ENCODE results near the gene MEF2C.

DNA sequence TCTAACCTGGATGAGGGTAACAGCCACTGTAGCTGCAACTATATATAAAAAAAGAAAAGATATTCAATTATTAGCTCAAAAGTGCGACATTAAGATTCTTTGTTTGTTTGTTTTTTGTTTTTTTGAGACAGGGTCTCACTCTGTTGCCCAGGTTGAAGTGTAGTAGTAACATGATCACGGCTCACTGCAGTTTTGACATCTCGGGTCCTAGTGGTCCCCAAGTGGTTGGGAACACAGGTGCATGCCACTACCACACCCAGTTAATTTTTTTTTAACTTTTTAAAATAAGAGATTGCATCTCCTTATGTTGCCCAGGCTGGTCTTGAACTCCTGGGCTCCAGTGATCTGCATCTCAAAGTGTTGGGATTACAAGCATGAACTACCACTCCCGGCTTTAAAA is 61.8 kb downstream of the MEF2C start:
- TF ChIP-seq, protein P1, sequence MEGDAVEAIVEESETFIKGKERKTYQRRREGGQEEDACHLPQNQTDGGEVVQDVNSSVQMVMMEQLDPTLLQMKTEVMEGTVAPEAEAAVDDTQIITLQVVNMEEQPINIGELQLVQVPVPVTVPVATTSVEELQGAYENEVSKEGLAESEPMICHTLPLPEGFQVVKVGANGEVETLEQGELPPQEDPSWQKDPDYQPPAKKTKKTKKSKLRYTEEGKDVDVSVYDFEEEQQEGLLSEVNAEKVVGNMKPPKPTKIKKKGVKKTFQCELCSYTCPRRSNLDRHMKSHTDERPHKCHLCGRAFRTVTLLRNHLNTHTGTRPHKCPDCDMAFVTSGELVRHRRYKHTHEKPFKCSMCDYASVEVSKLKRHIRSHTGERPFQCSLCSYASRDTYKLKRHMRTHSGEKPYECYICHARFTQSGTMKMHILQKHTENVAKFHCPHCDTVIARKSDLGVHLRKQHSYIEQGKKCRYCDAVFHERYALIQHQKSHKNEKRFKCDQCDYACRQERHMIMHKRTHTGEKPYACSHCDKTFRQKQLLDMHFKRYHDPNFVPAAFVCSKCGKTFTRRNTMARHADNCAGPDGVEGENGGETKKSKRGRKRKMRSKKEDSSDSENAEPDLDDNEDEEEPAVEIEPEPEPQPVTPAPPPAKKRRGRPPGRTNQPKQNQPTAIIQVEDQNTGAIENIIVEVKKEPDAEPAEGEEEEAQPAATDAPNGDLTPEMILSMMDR (optimal IDR thresholded peaks at IDR 0.05 in 1 of 3, IDR thresholded peaks at IDR 0.05 in 1 of 3, conservative IDR thresholded peaks at IDR 0.05 in 1 of 3; ENCODE audit: extremely low read depth in 1 of 3, insufficient read depth in 2 of 3, low read length in 3 of 3), result no peak
- no peak for TF ChIP-seq EZH2 (IDR thresholded peaks at IDR 0.05; ENCODE audit: low read length)

All from keratinocyte (primary cell).